ENCODE data around the gene NPAS3.

GRCh38 chr14:33548606-33549005 is 609.9 kb downstream of the NPAS3 start:
- TF ChIP-seq GATA3 (IDR thresholded peaks at IDR 0.05; ENCODE audit: low read depth, low read length) (no peak), GATA2 (IDR thresholded peaks at IDR 0.05; ENCODE audit: low read depth, low read length) (no peak)
